Measurements from ENCODE around the gene ERV3-1.
A peak's percentile ranks its signal among the peaks of the same experiment; 100 is the strongest.
"Not testable (repeated sequence)": the region's sequence is repeated elsewhere in the genome, so short reads cannot be mapped to it uniquely, and the experiment has no call there.

Gene ERV3-1

DNA sequence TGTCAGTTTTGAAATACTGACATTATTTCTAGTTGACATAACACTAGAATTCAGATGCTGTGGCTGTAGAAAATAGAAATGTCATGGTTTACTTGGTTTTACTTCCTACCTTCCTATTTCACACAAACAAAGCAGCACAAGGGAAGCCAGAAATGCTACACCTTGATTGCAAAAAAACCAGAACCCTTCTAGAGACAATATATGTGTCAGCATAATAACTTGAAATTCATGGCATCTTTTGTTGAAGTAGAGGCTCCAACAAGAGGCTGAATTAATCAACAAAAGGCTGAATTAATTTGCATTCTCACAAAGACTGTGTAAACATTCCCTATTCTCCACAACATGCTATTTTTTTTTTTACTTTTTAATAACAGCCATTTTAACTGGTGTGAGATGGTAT, 40.9 kb downstream of the ERV3-1 start:
- Histone ChIP-seq H3K4me1 (ENCODE audit: control insufficient read depth, insufficient read depth, low read length) (no peaks in the 10 kb centered on the region), H3K9ac (ENCODE audit: low read length in 2 of 2) (no peak overlapping the region), H3K36me3 (ENCODE audit: control insufficient read depth in 2 of 2, insufficient read depth in 2 of 2, low read length in 2 of 2) (no peaks in the 10 kb centered on the region), H3K4me3 (ENCODE audit: low read length in 2 of 2) (no peak overlapping the region), H3K27me3 (ENCODE audit: control insufficient read depth in 1 of 2, insufficient read depth in 2 of 2, low read length in 2 of 2) (no peaks in the 10 kb centered on the region), H3K27ac (ENCODE audit: low read length) (no peak overlapping the region), H3K9me3 (ENCODE audit: control insufficient read depth in 2 of 2, low read length in 2 of 2) (no peaks in the 10 kb centered on the region)

DNA sequence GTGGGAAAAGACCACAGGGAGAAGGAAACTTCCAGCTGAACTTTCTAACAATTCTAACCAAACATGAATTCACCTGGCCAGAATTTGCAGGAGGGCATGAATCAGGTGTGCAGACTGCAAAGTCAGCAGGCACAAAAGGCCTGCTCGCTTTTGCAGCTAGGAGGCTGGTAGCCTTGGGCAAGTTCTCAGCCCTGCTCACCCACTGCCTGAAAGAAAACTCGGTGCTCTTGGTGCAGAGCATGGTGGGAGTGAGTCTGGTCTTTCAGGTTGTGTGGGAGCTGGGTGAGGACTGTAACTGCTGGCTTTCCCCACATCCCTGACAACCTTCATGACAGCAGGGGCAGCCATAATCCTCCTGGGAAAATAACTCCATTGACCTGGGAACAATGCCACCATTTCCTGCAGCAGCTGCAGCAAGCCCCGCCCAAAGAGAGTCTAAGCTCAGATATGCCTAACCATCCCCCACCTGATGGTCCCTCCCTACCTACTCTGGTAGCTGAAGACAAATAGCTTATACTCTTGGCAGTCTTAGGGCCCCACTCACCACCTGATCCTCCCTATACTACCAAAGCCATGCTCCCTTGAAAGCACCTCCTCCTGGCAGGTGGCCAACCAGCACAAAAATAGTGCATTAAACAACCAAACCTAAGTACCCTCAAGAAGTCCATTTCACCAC, 47.3 kb downstream of the ERV3-1 start:
- H3K9me3 ChIP-seq (ENCODE audit: control insufficient read depth in 2 of 2, low read length in 2 of 2) = peaks cover 0 to 3% of the 10 kb centered on the region in 2 donors
- no peaks in the 10 kb centered on the region for H3K27me3 ChIP-seq (ENCODE audit: control insufficient read depth in 1 of 2, insufficient read depth in 2 of 2, low read length in 2 of 2)
- H3K4me3 ChIP-seq (ENCODE audit: low read length in 2 of 2) = no peak overlapping the region
- no peaks in the 10 kb centered on the region for H3K36me3 ChIP-seq (ENCODE audit: control insufficient read depth in 2 of 2, insufficient read depth in 2 of 2, low read length in 2 of 2)
- no peaks in the 10 kb centered on the region for H3K4me1 ChIP-seq (ENCODE audit: control insufficient read depth, insufficient read depth, low read length)
- H3K9ac ChIP-seq (ENCODE audit: low read length in 2 of 2) = no peak overlapping the region
- H3K27ac ChIP-seq (ENCODE audit: low read length) = no peak overlapping the region

DNA sequence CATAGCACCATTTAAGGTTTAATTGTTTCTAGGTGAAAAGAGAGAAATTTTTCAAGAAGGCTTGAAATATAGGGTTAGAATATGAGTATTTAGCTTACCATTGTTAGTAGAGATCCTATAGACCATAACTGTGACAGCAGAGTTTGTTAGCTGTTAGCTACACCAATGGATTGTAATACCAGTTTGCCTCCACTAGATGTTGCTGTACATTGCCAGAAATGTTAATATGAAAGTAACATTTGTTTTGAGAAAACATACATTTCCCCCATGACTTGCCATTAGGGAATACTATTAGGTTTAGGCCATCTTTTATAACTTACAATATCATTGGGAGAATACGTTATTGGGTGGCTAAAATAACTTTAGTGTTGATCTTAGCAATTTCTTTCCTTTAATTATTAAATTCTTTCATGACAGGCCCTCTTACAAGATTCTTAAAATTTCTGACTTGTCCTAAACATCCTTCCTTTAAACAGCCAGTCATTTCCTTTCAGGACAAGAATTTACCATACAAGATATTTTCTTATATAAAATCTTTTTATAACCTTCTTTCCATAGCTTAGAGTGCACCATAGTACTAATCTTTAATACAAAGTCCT, 55.1 kb downstream of the ERV3-1 start:
- Histone ChIP-seq H3K4me1 (ENCODE audit: control insufficient read depth, insufficient read depth, low read length) (peaks cover 10% of the 10 kb centered on the region), H3K36me3 (ENCODE audit: control insufficient read depth in 2 of 2, insufficient read depth in 2 of 2, low read length in 2 of 2) (no peaks in the 10 kb centered on the region), H3K27me3 (ENCODE audit: control insufficient read depth in 1 of 2, insufficient read depth in 2 of 2, low read length in 2 of 2) (peaks cover 14 to 20% of the 10 kb centered on the region in 2 donors), H3K9me3 (ENCODE audit: control insufficient read depth in 2 of 2, low read length in 2 of 2) (peaks cover 0 to 3% of the 10 kb centered on the region in 2 donors), H3K9ac (ENCODE audit: low read length in 2 of 2) (no peak overlapping the region), H3K27ac (ENCODE audit: low read length) (no peak overlapping the region), H3K4me3 (ENCODE audit: low read length in 2 of 2) (no peak overlapping the region)

DNA sequence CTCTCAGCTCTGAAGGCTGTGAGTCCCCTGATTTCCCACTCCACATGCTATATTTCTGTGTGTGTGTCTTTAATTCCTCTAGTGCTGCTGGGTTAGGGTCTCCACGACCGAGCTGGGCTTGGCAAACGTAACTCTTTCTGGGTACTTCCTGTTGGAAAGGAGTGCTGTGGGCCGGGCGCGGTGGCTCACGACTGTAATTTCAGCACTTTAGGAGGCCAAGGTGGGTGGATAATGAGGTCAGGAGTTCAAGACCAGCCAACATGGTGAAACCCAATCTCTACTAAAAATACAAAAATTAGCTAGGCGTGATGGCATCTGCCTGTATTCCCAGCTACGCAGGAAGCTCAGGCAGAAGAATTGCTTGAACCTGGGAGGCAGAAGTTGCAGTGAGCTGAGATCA, 55.8 kb downstream of the ERV3-1 start:
- not testable (repeated sequence) for H3K9me3 ChIP-seq (ENCODE audit: control insufficient read depth in 2 of 2, low read length in 2 of 2); H3K9ac ChIP-seq (ENCODE audit: low read length in 2 of 2); H3K4me3 ChIP-seq (ENCODE audit: low read length in 2 of 2); H3K36me3 ChIP-seq (ENCODE audit: control insufficient read depth in 2 of 2, insufficient read depth in 2 of 2, low read length in 2 of 2); H3K27ac ChIP-seq (ENCODE audit: low read length)
- H3K4me1 ChIP-seq (ENCODE audit: control insufficient read depth, insufficient read depth, low read length) = peaks cover 10% of the 10 kb centered on the region
- H3K27me3 ChIP-seq (ENCODE audit: control insufficient read depth in 1 of 2, insufficient read depth in 2 of 2, low read length in 2 of 2) = peaks cover 17 to 26% of the 10 kb centered on the region in 2 donors

DNA sequence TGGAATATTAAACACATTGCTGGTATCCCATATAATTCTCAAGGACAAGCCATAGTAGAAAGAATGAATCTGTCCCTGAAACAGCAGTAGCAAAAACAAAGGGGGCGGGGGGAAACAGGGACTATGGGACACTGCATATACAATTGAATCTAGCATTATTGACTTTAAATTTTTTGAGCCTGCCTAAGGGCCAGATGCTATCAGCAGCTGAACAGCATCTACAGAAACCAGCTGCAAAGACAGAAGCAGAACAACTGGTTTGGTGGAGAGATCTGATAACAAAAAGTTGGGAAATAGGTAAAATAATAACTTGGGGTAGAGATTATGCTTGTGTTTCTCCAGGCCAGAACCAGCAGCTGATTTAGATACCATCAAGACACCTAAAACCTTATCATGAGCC, 57.7 kb downstream of the ERV3-1 start:
- H3K27ac ChIP-seq (ENCODE audit: low read length); H3K4me3 ChIP-seq (ENCODE audit: low read length in 2 of 2); H3K36me3 ChIP-seq (ENCODE audit: control insufficient read depth in 2 of 2, insufficient read depth in 2 of 2, low read length in 2 of 2); H3K9me3 ChIP-seq (ENCODE audit: control insufficient read depth in 2 of 2, low read length in 2 of 2); H3K9ac ChIP-seq (ENCODE audit: low read length in 2 of 2): not testable (repeated sequence)
- Histone ChIP-seq H3K27me3 (ENCODE audit: control insufficient read depth in 1 of 2, insufficient read depth in 2 of 2, low read length in 2 of 2) (peaks cover 19 to 30% of the 10 kb centered on the region in 2 donors), H3K4me1 (ENCODE audit: control insufficient read depth, insufficient read depth, low read length) (peaks cover 10% of the 10 kb centered on the region)

DNA sequence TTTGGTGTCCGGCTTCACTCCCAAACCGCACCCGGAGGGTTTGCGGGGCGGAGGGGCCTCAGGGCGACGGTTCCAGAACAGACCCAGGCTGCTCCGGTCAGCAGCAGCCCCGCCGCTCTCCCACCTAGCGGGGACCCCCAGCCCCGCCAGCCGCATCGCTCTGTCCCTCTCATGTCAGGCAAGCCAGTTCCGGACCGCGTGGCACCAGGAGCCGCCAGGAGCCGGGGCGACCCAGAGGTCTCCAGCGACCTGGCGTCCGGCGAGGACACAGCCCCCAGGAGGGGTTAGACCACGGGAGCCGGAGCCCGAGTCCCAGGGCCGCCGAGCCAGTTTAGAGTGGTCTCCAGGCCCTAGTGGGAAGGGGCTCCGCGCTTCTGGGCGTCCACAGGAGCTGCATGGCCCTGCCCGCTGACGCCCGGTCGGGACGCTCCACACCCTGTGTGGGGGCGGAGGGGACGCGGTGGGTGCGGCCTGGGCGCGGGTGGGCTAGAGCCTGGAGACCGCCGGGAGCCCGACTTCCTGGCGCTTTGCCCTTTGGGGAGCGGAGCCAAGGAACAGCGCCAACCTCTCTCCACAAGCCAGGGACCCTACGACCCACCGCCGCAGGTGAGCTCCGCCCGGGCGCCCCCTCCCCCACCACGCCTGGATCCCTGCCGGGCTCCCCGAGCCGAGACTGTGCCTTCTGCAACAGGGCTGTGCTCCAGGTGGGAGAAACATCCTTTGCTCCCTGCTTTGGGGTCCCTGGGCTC, 59.1 kb downstream of the ERV3-1 start:
- no peaks in the 10 kb centered on the region for H3K9me3 ChIP-seq (ENCODE audit: control insufficient read depth in 2 of 2, low read length in 2 of 2)
- no peak overlapping the region for H3K9ac ChIP-seq (ENCODE audit: low read length in 2 of 2)
- H3K27me3 ChIP-seq (ENCODE audit: control insufficient read depth in 1 of 2, insufficient read depth in 2 of 2, low read length in 2 of 2) = peaks cover 19 to 30% of the 10 kb centered on the region in 2 donors
- H3K4me3 ChIP-seq (ENCODE audit: low read length in 2 of 2) = peak overlapping the region; percentile 27 to 61
- no peak overlapping the region for H3K27ac ChIP-seq (ENCODE audit: low read length)
- no peaks in the 10 kb centered on the region for H3K36me3 ChIP-seq (ENCODE audit: control insufficient read depth in 2 of 2, insufficient read depth in 2 of 2, low read length in 2 of 2)
- H3K4me1 ChIP-seq (ENCODE audit: control insufficient read depth, insufficient read depth, low read length) = peaks cover 10% of the 10 kb centered on the region

DNA sequence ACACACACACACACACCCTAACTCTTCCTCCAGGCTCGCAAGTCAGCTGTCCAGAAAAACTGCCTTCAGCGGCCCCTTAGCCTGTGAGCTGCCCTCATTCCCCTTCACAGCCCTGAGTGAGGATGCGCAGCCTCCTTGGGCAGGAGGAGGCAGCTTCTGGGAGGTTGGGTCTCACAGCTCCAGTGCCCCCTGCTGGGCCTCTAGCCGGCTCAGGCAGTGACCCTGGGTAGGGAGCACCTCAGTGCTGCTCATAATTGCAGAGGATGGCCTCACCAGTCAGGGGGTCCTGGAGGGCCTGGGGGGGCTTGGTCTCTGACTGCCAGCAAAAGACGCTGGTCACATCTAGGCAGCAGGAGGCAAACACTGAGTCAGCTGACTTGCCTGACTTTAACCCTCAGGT, 59.7 kb downstream of the ERV3-1 start:
- H3K9ac ChIP-seq (ENCODE audit: low read length in 2 of 2) = no peak overlapping the region
- no peak overlapping the region for H3K27ac ChIP-seq (ENCODE audit: low read length)
- no peaks in the 10 kb centered on the region for H3K9me3 ChIP-seq (ENCODE audit: control insufficient read depth in 2 of 2, low read length in 2 of 2)
- peak overlapping the region in 1 of 2 donors; percentile 61 for H3K4me3 ChIP-seq (ENCODE audit: low read length in 2 of 2)
- peaks cover 10% of the 10 kb centered on the region for H3K4me1 ChIP-seq (ENCODE audit: control insufficient read depth, insufficient read depth, low read length)
- H3K36me3 ChIP-seq (ENCODE audit: control insufficient read depth in 2 of 2, insufficient read depth in 2 of 2, low read length in 2 of 2) = no peaks in the 10 kb centered on the region
- H3K27me3 ChIP-seq (ENCODE audit: control insufficient read depth in 1 of 2, insufficient read depth in 2 of 2, low read length in 2 of 2) = peaks cover 19 to 30% of the 10 kb centered on the region in 2 donors

DNA sequence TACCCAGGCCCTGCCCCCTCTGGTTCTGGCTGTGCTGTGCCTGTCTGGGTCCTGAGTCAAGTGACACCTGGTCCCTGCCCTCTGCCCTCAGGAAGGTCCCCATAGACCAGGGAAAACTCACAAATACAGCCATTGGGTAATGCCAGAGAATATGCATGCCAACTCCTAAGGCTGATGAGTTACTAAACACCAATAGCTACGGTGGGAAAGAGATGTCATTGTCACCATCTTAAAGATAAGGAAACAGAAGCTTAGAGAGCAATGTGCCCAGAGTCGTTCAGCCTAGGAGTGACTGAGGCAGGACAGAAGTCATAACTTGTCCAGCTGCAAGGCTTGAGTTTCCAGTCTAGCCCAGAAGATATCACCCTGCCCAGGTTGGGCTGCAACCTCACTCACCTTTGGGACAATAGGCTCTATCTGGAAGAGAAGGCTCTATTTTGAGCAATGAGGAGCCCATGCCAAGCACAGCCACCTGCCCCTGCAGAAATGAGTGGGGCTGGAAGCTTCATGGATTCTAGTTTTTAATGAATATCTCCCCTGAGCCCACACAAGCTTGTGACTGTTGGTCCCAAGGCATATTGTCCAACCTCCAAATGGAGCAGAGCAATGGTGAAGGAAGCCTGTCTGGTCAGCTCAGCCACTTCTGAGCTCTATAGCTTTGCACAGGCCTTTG, 60.8 kb downstream of the ERV3-1 start:
- Histone ChIP-seq H3K4me3 (ENCODE audit: low read length in 2 of 2) (no peak overlapping the region), H3K36me3 (ENCODE audit: control insufficient read depth in 2 of 2, insufficient read depth in 2 of 2, low read length in 2 of 2) (no peaks in the 10 kb centered on the region), H3K9ac (ENCODE audit: low read length in 2 of 2) (no peak overlapping the region), H3K27me3 (ENCODE audit: control insufficient read depth in 1 of 2, insufficient read depth in 2 of 2, low read length in 2 of 2) (peaks cover 19 to 30% of the 10 kb centered on the region in 2 donors), H3K9me3 (ENCODE audit: control insufficient read depth in 2 of 2, low read length in 2 of 2) (no peaks in the 10 kb centered on the region), H3K4me1 (ENCODE audit: control insufficient read depth, insufficient read depth, low read length) (peaks cover 10% of the 10 kb centered on the region), H3K27ac (ENCODE audit: low read length) (no peak overlapping the region)

DNA sequence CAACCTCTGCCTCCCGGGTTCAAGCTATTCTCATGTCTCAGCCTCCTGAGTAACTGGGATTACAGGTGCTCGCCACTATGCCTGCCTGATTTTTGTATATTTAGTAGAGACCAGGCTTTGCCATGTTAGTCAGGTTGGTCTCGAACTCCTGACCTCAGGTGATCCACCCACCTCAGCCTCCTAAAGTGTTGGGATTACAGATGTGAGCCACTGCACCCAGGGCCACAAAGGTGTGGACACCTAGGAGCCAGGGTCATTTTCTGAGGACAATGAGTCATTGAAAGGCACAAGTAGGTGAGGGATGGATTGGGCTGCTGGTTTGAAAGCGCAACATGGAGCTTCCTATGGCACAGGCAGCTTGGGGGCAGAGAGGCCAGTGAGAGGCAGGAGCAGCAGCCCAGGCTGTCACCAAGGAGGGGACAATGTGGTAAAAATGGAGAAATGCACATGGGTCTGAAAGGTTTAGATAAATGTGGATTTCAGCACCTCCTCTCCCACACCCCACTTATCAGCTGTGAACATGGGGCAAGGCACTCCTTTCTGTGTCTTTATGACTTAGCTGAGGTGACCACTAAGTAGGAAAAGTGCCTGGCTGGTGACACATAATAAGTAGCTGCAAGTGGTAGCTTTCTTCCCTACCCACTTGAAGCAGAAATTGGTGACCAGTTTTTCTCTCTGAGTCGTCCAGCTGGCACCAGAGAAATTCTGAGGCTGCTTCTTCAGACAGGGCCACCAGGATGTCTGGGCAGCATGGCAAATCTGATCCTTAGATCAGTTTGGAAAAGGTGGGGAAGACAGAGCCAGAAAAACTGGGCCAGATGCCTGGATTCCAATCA, 61.6 kb downstream of the ERV3-1 start:
- H3K4me1 ChIP-seq (ENCODE audit: control insufficient read depth, insufficient read depth, low read length) = peaks cover 10% of the 10 kb centered on the region
- H3K27ac ChIP-seq (ENCODE audit: low read length); H3K9ac ChIP-seq (ENCODE audit: low read length in 2 of 2); H3K36me3 ChIP-seq (ENCODE audit: control insufficient read depth in 2 of 2, insufficient read depth in 2 of 2, low read length in 2 of 2); H3K9me3 ChIP-seq (ENCODE audit: control insufficient read depth in 2 of 2, low read length in 2 of 2); H3K4me3 ChIP-seq (ENCODE audit: low read length in 2 of 2): not testable (repeated sequence)
- peaks cover 19 to 30% of the 10 kb centered on the region in 2 donors for H3K27me3 ChIP-seq (ENCODE audit: control insufficient read depth in 1 of 2, insufficient read depth in 2 of 2, low read length in 2 of 2)

All from stomach smooth muscle (tissue), 2 donors.